ENCODE measurements around the gene CCNDBP1. TPM values are rescaled to one million over a fixed set of nuclear protein-coding genes. Genes with fewer than 3 reads are reported as not detected.

Gene CCNDBP1
- total and polyA plus RNA-seq, 2 of the 8 experiments (the other 6 are each of a cell fraction or from before 2014, with no cell fraction given): 23.4 to 29.0 TPM

- TF ChIP-seq KDM4A (IDR thresholded peaks at IDR 0.05; ENCODE audit: low read depth, low read length, severe bottlenecking) (no peak), POU5F1 (IDR thresholded peaks at IDR 0.05; ENCODE audit: low read depth, low read length) (no peak), MAX (IDR thresholded peaks at IDR 0.05) (no peak), TAF1 (IDR thresholded peaks at IDR 0.05; ENCODE audit: low read depth, low read length) (no peak), ASH2L (IDR thresholded peaks at IDR 0.05; ENCODE audit: low read length) (no peak), TEAD4 (IDR thresholded peaks at IDR 0.05; ENCODE audit: low read depth, low read length) (no peak), BACH1 (IDR thresholded peaks at IDR 0.05; ENCODE audit: low read length) (no peak), POLR2A (IDR thresholded peaks at IDR 0.05; ENCODE audit: control extremely low read depth in 1 of 2, low read depth in 2 of 2, low read length in 2 of 2) (no peak), RAD21 (IDR thresholded peaks at IDR 0.05 in 1 of 2, conservative IDR thresholded peaks at IDR 0.05 in 1 of 2; ENCODE audit: low read depth in 2 of 2, low read length in 2 of 2) (no peak), RBBP5 (IDR thresholded peaks at IDR 0.05; ENCODE audit: borderline replicate concordance, low read depth, low read length) (no peak), POLR2AphosphoS5 (IDR thresholded peaks at IDR 0.05; ENCODE audit: low read depth, low read length) (no peak)
- TF ChIP-seq, protein P1, sequence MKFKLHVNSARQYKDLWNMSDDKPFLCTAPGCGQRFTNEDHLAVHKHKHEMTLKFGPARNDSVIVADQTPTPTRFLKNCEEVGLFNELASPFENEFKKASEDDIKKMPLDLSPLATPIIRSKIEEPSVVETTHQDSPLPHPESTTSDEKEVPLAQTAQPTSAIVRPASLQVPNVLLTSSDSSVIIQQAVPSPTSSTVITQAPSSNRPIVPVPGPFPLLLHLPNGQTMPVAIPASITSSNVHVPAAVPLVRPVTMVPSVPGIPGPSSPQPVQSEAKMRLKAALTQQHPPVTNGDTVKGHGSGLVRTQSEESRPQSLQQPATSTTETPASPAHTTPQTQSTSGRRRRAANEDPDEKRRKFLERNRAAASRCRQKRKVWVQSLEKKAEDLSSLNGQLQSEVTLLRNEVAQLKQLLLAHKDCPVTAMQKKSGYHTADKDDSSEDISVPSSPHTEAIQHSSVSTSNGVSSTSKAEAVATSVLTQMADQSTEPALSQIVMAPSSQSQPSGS (IDR thresholded peaks at IDR 0.05; ENCODE audit: low read length): no peak
These were observed 41.5 kb downstream of the CCNDBP1 start (continued) for GRCh38 chr15:43226436-43227305.

Measured in H1 (cell line).